ENCODE measurements around the gene HSD17B11. TPM values are rescaled to one million over a fixed set of nuclear protein-coding genes. Genes with fewer than 3 reads are reported as not detected.
"Not testable (repeated sequence)": the region's sequence is repeated elsewhere in the genome, so short reads cannot be mapped to it uniquely, and the experiment has no call there.

HSD17B11 gene
- total and polyA plus RNA-seq, 11 donors: 6.6 to 28.0 (median 15.8) TPM

DNA sequence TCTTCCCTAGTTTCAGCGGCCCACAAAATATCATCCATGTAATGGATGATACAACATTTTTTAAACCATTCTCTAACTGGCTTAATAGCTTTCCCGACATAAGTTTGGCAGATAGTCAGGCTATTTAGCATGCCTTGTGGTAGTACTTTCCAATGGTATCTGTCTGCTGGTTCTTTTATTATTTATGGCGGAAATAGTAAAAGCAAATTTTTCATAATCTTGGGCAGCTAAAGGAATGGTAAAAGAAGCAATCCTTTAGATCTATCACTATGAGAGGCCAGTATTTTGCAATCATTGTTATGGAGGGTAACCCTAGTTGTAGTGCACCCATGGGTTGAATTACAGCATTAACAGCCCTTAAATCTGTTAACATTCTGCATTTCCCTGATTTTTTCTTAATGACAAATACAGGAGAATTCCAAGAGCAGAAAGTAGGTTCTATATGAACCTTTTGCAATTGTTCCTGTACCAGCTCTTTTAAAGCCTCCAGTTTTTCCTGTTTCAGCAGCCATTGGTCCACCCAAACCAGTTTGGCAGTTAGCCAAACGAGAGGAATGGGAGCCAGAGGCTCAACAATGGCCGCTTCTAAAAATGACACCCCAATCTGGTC, 14.3 kb upstream of the HSD17B11 start:
- Histone ChIP-seq H3K27me3 (no peaks in the 10 kb centered on the region), H3K4me3 (no peak overlapping the region), H3K9me3 (no peaks in the 10 kb centered on the region), H3K27ac (no peak overlapping the region), H3K36me3 (no peaks in the 10 kb centered on the region), H3K4me1 (peaks cover 0 to 7% (median 0%) of the 10 kb centered on the region in 12 donors)
- 58 to 79% (median 71%) methylated on average over 5 of the region's 5 CpGs for WGBS, 4 donors
- DNase-seq (no peak), ATAC-seq (no peak)
- no peak for TF ChIP-seq POLR2A (IDR thresholded peaks at IDR 0.05)
- TF ChIP-seq, protein P1, sequence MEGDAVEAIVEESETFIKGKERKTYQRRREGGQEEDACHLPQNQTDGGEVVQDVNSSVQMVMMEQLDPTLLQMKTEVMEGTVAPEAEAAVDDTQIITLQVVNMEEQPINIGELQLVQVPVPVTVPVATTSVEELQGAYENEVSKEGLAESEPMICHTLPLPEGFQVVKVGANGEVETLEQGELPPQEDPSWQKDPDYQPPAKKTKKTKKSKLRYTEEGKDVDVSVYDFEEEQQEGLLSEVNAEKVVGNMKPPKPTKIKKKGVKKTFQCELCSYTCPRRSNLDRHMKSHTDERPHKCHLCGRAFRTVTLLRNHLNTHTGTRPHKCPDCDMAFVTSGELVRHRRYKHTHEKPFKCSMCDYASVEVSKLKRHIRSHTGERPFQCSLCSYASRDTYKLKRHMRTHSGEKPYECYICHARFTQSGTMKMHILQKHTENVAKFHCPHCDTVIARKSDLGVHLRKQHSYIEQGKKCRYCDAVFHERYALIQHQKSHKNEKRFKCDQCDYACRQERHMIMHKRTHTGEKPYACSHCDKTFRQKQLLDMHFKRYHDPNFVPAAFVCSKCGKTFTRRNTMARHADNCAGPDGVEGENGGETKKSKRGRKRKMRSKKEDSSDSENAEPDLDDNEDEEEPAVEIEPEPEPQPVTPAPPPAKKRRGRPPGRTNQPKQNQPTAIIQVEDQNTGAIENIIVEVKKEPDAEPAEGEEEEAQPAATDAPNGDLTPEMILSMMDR (IDR thresholded peaks at IDR 0.05): no peak
- intact Hi-C loops (cut with DNase I): no loop called here

DNA sequence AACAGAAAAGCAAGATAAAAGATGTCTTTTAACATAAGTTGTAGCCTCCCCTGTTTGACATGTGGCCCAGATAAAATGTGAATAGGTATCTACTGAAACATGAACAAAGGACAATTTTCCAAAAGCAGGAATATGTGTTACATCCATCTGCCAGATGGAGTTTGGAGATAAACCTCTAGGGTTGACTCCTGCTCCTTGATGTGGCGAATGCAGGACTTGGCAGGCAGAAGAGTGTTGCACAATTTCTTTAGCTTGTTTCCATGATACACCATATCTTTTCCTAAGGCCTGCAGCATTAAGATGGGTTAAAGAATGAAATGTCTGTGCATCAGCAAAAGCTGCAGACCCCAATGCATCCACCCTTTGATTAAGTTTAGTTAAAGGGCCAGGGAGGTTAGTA, 12.7 kb upstream of the HSD17B11 start:
- H3K9me3 ChIP-seq; ATAC-seq; intact Hi-C loops (cut with DNase I); DNase-seq; H3K27ac ChIP-seq; H3K27me3 ChIP-seq; H3K36me3 ChIP-seq; H3K4me1 ChIP-seq; H3K4me3 ChIP-seq: not testable (repeated sequence)
- WGBS, 4 donors: 67 to 83% (median 68%) methylated on average over 1 of the region's 1 CpG

DNA sequence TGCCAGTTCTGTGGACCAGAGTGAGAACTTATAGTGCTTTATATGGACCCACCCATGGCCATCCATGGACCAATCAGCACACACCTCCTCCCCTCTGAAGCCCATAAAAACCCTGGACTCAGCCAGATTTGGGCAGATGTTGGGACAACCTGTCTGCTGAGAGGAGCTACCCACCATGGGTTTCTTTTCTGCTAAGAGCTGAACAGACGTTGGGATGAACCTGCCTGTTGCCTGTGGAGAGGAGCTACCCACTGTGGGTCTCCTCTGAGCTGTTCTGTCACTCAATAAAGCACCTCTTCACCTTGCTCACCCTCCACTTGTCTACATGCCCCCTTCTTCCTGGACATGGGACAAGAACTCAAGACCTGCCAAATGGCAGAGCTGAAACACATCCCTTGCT, 9.0 kb upstream of the HSD17B11 start:
- WGBS, 4 donors: 44 to 82% (median 73%) methylated on average over 1 of the region's 1 CpG
- H3K4me1 ChIP-seq: no peaks in the 10 kb centered on the region
- no peak overlapping the region for H3K4me3 ChIP-seq
- H3K27ac ChIP-seq: no peak overlapping the region
- H3K27me3 ChIP-seq: no peaks in the 10 kb centered on the region
- intact Hi-C loops (cut with DNase I): no loop called here
- ATAC-seq: peak in 1 of 4 donors; percentile 18
- no peaks in the 10 kb centered on the region for H3K9me3 ChIP-seq
- no peak for TF ChIP-seq POLR2A (IDR thresholded peaks at IDR 0.05)
- TF ChIP-seq, protein P1 (IDR thresholded peaks at IDR 0.05): no peak
- no peak for DNase-seq
- H3K36me3 ChIP-seq: no peaks in the 10 kb centered on the region

DNA sequence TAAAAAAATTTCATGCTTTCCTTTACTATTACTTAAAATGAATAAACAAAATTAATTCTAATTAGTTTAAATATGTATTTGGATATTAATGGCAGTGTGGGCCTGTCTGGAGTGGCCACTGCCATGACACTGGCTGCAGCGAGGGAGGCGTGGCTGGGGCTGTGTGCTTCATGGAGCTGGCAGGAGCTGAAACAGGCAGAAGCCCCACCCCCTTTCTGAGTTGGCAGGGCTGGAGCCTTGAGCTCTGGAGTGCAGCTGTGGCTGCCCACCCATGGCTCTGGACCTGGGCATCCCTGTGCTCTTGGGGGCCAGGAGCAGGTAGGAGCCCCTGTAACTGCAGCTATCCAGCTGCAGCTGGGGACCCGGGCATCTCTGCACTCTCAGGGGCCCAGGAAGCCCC, 8.2 kb upstream of the HSD17B11 start:
- no peaks in the 10 kb centered on the region for H3K9me3 ChIP-seq
- TF ChIP-seq, protein P1 (IDR thresholded peaks at IDR 0.05): no peak
- TF ChIP-seq POLR2A (IDR thresholded peaks at IDR 0.05): no peak
- 66 to 82% (median 78%) methylated on average over 2 to 3 of the region's 3 CpGs for WGBS, 4 donors
- intact Hi-C loops (cut with DNase I): no loop called here
- no peak overlapping the region for H3K27ac ChIP-seq
- no peak overlapping the region for H3K4me3 ChIP-seq
- ATAC-seq (peak in 3 of 4 donors; percentile 50 to 79 (median 57)), DNase-seq (peak in 1 of 5 donors; percentile 40)
- no peaks in the 10 kb centered on the region for H3K4me1 ChIP-seq
- H3K27me3 ChIP-seq: no peaks in the 10 kb centered on the region
- H3K36me3 ChIP-seq: no peaks in the 10 kb centered on the region

DNA sequence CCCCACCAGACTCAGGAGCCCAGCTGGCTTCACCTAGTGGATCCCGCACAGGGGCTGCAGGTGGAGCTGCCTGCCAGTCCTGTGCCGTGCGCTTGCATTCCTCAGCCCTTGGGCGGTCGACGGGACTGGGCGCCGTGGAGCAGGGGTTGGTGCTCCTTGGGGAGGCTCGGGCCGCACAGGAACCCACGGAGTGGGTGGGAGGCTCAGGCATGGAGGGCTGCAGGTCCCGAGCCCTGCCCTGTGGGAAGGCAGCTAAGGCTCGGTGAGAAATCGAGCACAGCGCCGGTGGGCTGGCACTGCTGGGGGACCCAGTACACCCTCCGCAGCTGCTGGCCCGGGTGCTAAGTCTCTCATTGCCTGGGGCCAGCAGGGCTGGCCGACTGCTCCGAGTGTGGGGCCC, 4.9 kb upstream of the HSD17B11 start:
- intact Hi-C loops (cut with DNase I); ATAC-seq: not testable (repeated sequence)

DNA sequence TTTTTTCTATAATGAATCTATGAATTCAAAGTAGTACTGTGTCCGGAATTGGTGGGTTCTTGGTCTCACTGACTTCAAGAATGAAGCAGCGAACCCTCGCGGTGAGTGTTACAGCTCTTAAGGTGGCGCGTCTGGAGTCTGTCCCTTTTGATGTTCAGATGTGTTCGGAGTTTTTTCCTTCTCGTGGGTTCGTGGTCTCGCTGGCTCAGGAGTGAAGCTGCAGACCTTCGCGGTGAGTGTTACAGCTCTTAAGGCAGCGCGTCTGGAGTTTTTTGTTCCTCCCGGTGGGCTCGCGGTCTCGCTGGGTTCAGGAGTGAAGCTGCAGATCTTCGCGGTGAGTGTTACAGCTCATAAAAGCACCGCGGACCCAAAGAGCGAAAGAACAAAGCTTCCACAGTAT, 4.1 kb upstream of the HSD17B11 start:
- DNase-seq; H3K27ac ChIP-seq; ATAC-seq; H3K9me3 ChIP-seq; H3K4me3 ChIP-seq; H3K36me3 ChIP-seq; H3K27me3 ChIP-seq; intact Hi-C loops (cut with DNase I): not testable (repeated sequence)
- 82 to 92% (median 88%) methylated on average over 20 to 23 of the region's 23 CpGs for WGBS, 4 donors
- peaks cover 0 to 10% (median 2%) of the 10 kb centered on the region in 12 donors for H3K4me1 ChIP-seq

More for the DNA sequence above, 4.9 kb upstream of the HSD17B11 start:
- not testable (repeated sequence) for H3K4me1 ChIP-seq, H3K36me3 ChIP-seq, H3K27me3 ChIP-seq, H3K27ac ChIP-seq, H3K4me3 ChIP-seq, H3K9me3 ChIP-seq, DNase-seq
- 93 to 95% (median 94%) methylated on average over 17 to 20 of the region's 20 CpGs; no CpG with 5 or more reads in 1 of the 4 donors for WGBS, 4 donors
